Coronary artery (tissue), 2 donors: ENCODE measurements around the gene IFT57.

Experiments
- DNase-seq: peaks from one replicate; pipeline ENCODE4 v3.0.0-alpha.2; 2017; ENCODE audit warnings: low spot score
- H3K27ac ChIP-seq, 2 donors: fragments of 200-600 bp; sonication (generic); one replicate each; pipeline ENCODE4 v1.5.1; 2016 to 2019
- H3K4me3 ChIP-seq: fragments of 200-600 bp; sonication (generic); 2 replicates; pipeline ENCODE4 v1.5.1; 2016; ENCODE audit warnings: mild to moderate bottlenecking, moderate library complexity
- CTCF ChIP-seq: fragments of 200-600 bp; sonication (generic); IDR thresholded peaks from one replicate; pipeline ENCODE4 v1.5.1; 2019; ENCODE audit warnings: antibody characterized with exemption

IFT57 gene

GRCh38 chr3:108145578-108145977 is 76.6 kb downstream of the IFT57 start:
- Histone ChIP-seq H3K4me3 (no peak overlapping the region), H3K27ac (no peak overlapping the region)
- DNase-seq, result no peak
- TF ChIP-seq CTCF, result no peak

GRCh38 chr3:108137460-108137814 is 84.8 kb downstream of the IFT57 start:
- no peak overlapping the region for H3K27ac ChIP-seq
- TF ChIP-seq CTCF, result no peak
- no peak for DNase-seq
- H3K4me3 ChIP-seq, result no peak overlapping the region

GRCh38 chr3:108136561-108137459 is 85.4 kb downstream of the IFT57 start:
- TF ChIP-seq CTCF, result no peak
- H3K4me3 ChIP-seq, result no peak overlapping the region
- no peak for DNase-seq
- H3K27ac ChIP-seq, result no peak overlapping the region

- TF ChIP-seq CTCF, result no peak
- no peak for DNase-seq
- Histone ChIP-seq H3K27ac (no peak overlapping the region), H3K4me3 (no peak overlapping the region)
These were observed 87.7 kb downstream of the IFT57 start for GRCh38 chr3:108134555-108134880.

GRCh38 chr3:108133858-108134554 is 88.2 kb downstream of the IFT57 start:
- H3K4me3 ChIP-seq, result no peak overlapping the region
- no peak for TF ChIP-seq CTCF
- DNase-seq, result no peak
- H3K27ac ChIP-seq, result no peak overlapping the region

- no peak overlapping the region for H3K4me3 ChIP-seq
- DNase-seq, result no peak
- TF ChIP-seq CTCF, result no peak
- no peak overlapping the region for H3K27ac ChIP-seq
These were observed 89.2 kb downstream of the IFT57 start for GRCh38 chr3:108133048-108133369.
